Tibial nerve (tissue), 4 donors: Measurements from ENCODE around the gene OR10H1. TPM values are rescaled to one million over a fixed set of nuclear protein-coding genes. Genes with fewer than 3 reads are reported as not detected.
"Not testable (repeated sequence)": the region's sequence is repeated elsewhere in the genome, so short reads cannot be mapped to it uniquely, and the experiment has no call there.

Experiments
- DNase-seq, 2 donors: peaks; one replicate each; pipeline ENCODE4 v3.0.0-alpha.2; 2019; ENCODE audit warnings: low spot score in 2 of 2
- H3K27ac ChIP-seq, 4 donors: fragments of 200-600 bp; sonication (generic) in 3 of 4; one replicate each; pipeline ENCODE4 v1.5.1; 2017 to 2019; ENCODE audit warnings: mild to moderate bottlenecking in 1 of 4
- H3K27me3 ChIP-seq, 2 donors: fragments of 200-600 bp; sonication (generic) in 1 of 2; one replicate each; pipeline versions ENCODE4 v1.5.1 to v1.6.0; 2017 to 2019
- H3K36me3 ChIP-seq, 3 donors: fragments of 200-600 bp; sonication (generic); one replicate each; pipeline ENCODE4 v1.5.1; 2018 to 2019
- H3K4me1 ChIP-seq, 4 donors: fragments of 200-600 bp; sonication (generic) in 3 of 4; one replicate each; pipeline ENCODE4 v1.5.1; 2017 to 2019
- H3K4me3 ChIP-seq, 4 donors: fragments of 200-600 bp; sonication (generic) in 3 of 4; one replicate each; pipeline ENCODE4 v1.5.1; 2017 to 2019; ENCODE audit warnings: mild to moderate bottlenecking in 1 of 4, moderate library complexity in 1 of 4
- H3K9me3 ChIP-seq, 4 donors: fragments of 200-600 bp; sonication (generic) in 3 of 4; one replicate each; pipeline ENCODE4 v1.5.1; 2017 to 2019
- EP300 ChIP-seq, 2 donors: sonication (generic); formaldehyde crosslinking; IDR thresholded peaks; one replicate each; pipeline ENCODE4 v1.6.1; 2017; ENCODE audit warnings: antibody characterized with exemption in 2 of 2, mild to moderate bottlenecking in 1 of 2
- POLR2A ChIP-seq, 2 donors: fragments of 450-650 bp; IDR thresholded peaks; one replicate each; pipeline ENCODE4 v1.6.1; 2017; ENCODE audit warnings: antibody characterized with exemption in 2 of 2, mild to moderate bottlenecking in 2 of 2, moderate library complexity in 2 of 2
- WGBS, 2 donors: methylation state at CpG; one replicate each; pipeline ENCODE4 v1.1.5; 2018; 5-methylcytosine and 5-hydroxymethylcytosine counted together
- total RNA-seq, 4 donors: library from RNA; depleted of rRNA; stranded (reverse); fragments of >200 nt; gene quantifications; one replicate each; pipeline ENCODE4 v1.1.0, GENCODE V29; 2016
- TF ChIP-seq, protein P1 (sequence below), 5 experiments: fragments of 200-600 bp in 3 of 5; fragments of 450-650 bp in 2 of 5; sonication (generic) in 3 of 5; IDR thresholded peaks; one replicate each; pipeline ENCODE4 v1.5.1; 2016 to 2019; ENCODE audit warnings: antibody characterized with exemption in 5 of 5, mild to moderate bottlenecking in 3 of 5, moderate library complexity in 2 of 5

Gene OR10H1
- total RNA-seq, 4 donors from 2014 or later, result not detected

DNA sequence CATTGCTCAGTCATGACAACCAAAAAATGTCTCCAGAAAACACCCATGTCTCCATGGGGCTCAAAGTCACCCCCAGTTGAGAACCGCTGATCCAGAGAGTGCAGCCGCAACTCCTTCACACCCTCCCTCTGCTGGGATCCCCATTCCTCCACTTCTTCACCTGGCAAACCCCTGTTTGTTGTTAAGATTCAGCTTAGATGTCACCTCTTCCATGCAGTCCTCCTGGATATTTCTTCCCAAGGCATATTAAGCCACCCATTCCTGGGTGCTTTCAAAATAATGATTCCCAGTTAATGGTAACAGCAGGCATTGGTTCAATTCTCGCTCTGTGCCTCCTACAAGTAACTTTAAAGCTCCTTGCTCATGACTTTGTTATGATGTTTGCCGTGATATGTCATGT is 4.0 kb downstream of the OR10H1 start:
- 67 to 77% methylated on average over 4 of the region's 4 CpGs for WGBS, 2 donors
- DNase-seq, result no peak
- H3K4me3 ChIP-seq, result no peak overlapping the region
- no peaks in the 10 kb centered on the region for H3K9me3 ChIP-seq
- H3K36me3 ChIP-seq, result no peaks in the 10 kb centered on the region
- TF ChIP-seq POLR2A (IDR thresholded peaks at IDR 0.05), result no peak
- TF ChIP-seq, protein P1, sequence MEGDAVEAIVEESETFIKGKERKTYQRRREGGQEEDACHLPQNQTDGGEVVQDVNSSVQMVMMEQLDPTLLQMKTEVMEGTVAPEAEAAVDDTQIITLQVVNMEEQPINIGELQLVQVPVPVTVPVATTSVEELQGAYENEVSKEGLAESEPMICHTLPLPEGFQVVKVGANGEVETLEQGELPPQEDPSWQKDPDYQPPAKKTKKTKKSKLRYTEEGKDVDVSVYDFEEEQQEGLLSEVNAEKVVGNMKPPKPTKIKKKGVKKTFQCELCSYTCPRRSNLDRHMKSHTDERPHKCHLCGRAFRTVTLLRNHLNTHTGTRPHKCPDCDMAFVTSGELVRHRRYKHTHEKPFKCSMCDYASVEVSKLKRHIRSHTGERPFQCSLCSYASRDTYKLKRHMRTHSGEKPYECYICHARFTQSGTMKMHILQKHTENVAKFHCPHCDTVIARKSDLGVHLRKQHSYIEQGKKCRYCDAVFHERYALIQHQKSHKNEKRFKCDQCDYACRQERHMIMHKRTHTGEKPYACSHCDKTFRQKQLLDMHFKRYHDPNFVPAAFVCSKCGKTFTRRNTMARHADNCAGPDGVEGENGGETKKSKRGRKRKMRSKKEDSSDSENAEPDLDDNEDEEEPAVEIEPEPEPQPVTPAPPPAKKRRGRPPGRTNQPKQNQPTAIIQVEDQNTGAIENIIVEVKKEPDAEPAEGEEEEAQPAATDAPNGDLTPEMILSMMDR (IDR thresholded peaks at IDR 0.05), result no peak
- TF ChIP-seq EP300 (IDR thresholded peaks at IDR 0.05), result no peak
- no peak overlapping the region for H3K27ac ChIP-seq
- peaks cover 0 to 30% of the 10 kb centered on the region in 2 donors for H3K27me3 ChIP-seq
- H3K4me1 ChIP-seq, result no peaks in the 10 kb centered on the region

DNA sequence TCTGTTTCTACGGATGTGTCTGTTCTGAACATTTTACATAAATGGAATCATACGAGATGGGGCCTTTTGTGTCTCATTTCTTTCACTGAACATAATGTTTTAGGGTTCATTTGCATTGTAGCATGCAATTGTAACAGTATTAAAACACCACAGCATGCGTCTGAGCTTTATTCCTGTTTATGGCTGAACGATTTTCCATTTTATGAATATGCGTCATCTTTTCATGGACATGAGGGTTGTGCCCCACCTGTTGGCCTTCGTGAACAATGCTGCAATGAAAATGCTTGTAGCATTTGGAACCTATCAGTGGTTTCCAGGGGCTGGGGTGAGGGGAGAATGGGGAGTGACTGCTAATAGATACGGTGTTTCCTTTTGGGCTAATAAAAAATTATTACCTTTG is 5.1 kb downstream of the OR10H1 start:
- WGBS, 2 donors, result 30 to 37% methylated on average over 7 of the region's 7 CpGs
- H3K27ac ChIP-seq, result no peak overlapping the region
- no peak for TF ChIP-seq POLR2A (IDR thresholded peaks at IDR 0.05)
- TF ChIP-seq EP300 (IDR thresholded peaks at IDR 0.05), result no peak
- TF ChIP-seq, protein P1 (IDR thresholded peaks at IDR 0.05), result peak in 4 of 5 experiments; percentile 26 to 45 (median 34)
- H3K36me3 ChIP-seq, result no peaks in the 10 kb centered on the region
- no peaks in the 10 kb centered on the region for H3K9me3 ChIP-seq
- DNase-seq, result peak in 1 of 2 donors; percentile 14
- H3K4me3 ChIP-seq, result no peak overlapping the region
- no peaks in the 10 kb centered on the region for H3K4me1 ChIP-seq
- peaks cover 0 to 26% of the 10 kb centered on the region in 2 donors for H3K27me3 ChIP-seq

DNA sequence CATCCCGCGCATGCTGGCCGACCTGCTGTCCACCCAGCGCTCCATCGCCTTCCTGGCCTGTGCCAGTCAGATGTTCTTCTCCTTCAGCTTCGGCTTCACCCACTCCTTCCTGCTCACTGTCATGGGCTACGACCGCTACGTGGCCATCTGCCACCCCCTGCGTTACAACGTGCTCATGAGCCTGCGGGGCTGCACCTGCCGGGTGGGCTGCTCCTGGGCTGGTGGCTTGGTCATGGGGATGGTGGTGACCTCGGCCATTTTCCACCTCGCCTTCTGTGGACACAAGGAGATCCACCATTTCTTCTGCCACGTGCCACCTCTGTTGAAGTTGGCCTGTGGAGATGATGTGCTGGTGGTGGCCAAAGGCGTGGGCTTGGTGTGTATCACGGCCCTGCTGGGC is 21.2 kb downstream of the OR10H1 start:
- WGBS, 2 donors, result 89 to 90% methylated on average over 17 to 18 of the region's 18 CpGs
- H3K36me3 ChIP-seq, H3K27me3 ChIP-seq: not testable (repeated sequence)

DNA sequence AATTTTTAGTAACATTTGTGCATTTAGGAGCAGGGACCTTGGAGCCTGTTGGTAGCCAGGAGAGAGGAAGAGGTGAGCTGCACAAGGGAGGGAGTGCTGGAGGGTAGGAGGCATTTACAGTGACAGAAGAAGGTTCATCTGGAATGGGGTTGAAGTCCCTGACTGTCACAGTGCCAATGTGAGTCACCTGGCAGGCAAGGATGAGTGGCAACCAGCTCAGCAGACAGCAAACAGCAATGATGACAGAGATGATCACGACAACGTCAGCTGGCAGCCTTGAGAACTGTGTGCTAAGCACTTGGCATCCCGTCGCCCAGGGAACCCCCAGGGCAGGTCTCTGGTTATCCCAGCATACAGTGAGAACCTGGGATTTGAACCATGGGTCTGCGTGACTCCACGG is 25.4 kb downstream of the OR10H1 start:
- 70 to 71% methylated on average over 6 of the region's 6 CpGs for WGBS, 2 donors
- Histone ChIP-seq H3K27ac (no peak overlapping the region), H3K4me3 (no peak overlapping the region), H3K27me3 (peaks cover 0 to 4% of the 10 kb centered on the region in 2 donors), H3K4me1 (no peaks in the 10 kb centered on the region), H3K36me3 (no peaks in the 10 kb centered on the region), H3K9me3 (no peaks in the 10 kb centered on the region)
- DNase-seq, result no peak
- no peak for TF ChIP-seq EP300 (IDR thresholded peaks at IDR 0.05)

More for the DNA sequence above, 21.2 kb downstream of the OR10H1 start:
- DNase-seq, H3K27ac ChIP-seq, H3K4me1 ChIP-seq, H3K9me3 ChIP-seq, H3K4me3 ChIP-seq: not testable (repeated sequence)

DNA sequence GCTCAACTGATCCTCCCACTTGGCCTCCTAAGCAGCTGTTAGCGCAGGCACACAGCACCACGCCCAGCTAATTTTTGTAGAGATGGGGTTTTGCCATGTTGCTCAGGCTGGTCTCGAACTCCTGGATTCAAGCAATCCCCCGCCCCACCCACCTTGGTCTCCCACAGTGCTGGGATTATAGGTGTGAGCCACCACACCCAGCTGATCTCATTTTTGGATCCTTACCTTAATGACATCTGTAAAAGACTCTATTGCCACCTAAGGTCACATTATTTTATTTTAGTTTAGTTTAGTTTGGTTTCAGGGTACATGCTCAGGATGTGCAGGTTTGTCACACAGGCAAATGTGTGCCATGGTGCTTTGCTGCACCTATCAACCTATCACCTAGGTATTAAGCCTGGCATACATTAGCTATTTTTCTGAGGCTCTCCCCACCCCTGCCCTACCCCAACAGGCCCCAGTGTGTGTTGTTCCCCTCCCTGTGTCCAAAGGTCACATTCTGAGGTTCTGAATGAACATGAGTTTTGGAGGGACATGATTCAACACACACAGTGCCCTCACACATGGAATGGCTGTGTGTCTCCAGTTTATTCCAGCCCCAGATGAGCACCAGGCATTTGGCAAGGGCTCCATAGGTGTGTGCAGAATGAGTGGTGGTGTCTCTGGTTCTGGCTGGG is 26.7 kb downstream of the OR10H1 start:
- WGBS, 2 donors, result 69 to 84% methylated on average over 4 of the region's 4 CpGs
- DNase-seq, result no peak
- TF ChIP-seq, protein P1 (IDR thresholded peaks at IDR 0.05), result no peak
- TF ChIP-seq POLR2A (IDR thresholded peaks at IDR 0.05), result no peak
- no peak for TF ChIP-seq EP300 (IDR thresholded peaks at IDR 0.05)
- no peak overlapping the region for H3K4me3 ChIP-seq
- no peaks in the 10 kb centered on the region for H3K36me3 ChIP-seq
- H3K27ac ChIP-seq, result no peak overlapping the region
- no peaks in the 10 kb centered on the region for H3K9me3 ChIP-seq
- no peaks in the 10 kb centered on the region for H3K4me1 ChIP-seq
- H3K27me3 ChIP-seq, result peaks cover 0 to 4% of the 10 kb centered on the region in 2 donors

DNA sequence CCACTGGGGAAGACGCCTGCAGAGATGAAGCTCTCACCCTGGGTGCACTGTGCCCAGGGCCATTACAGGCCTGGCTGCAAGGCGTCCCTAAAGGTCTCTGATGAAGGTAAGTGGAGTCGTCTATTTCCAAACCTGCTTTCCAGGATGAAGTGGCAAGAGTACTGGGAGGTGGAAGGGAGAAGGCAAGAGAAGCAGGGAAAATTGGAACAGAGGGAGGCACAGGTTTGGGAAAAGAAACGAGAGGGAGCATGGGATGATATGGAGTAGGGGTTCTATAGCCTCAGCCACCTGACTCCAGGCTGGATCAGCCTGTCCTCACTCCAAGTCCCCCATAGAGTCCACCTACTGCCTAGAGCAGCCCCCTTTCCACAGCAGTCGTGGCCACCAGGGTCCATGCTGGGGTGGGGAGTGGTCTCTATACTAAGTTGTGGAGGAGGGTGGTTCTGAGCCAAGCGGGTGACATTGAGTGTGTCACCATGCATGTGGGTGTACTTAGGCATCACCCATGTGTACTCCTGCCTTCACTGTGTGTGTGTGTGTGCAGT is 27.8 kb downstream of the OR10H1 start, which contains the start of gene OR10H5:
TSS of gene OR10H5 (plus strand) at position 51 of the 545 bp plus-strand sequence. CDS start 6,388 bp downstream, outside the sequence.
- TF ChIP-seq, protein P1 (IDR thresholded peaks at IDR 0.05), result no peak
- TF ChIP-seq POLR2A (IDR thresholded peaks at IDR 0.05), result no peak
- TF ChIP-seq EP300 (IDR thresholded peaks at IDR 0.05), result no peak
- no peaks in the 10 kb centered on the region for H3K36me3 ChIP-seq
- H3K4me1 ChIP-seq, result no peaks in the 10 kb centered on the region
- 64 to 71% methylated on average over 4 to 6 of the region's 6 CpGs for WGBS, 2 donors
- H3K9me3 ChIP-seq, result no peaks in the 10 kb centered on the region
- H3K4me3 ChIP-seq, result no peak within 1 kb of the TSS
- H3K27me3 ChIP-seq, result peaks cover 0 to 4% of the 10 kb centered on the region in 2 donors
- H3K27ac ChIP-seq, result no peak within 1 kb of the TSS
- no peak for DNase-seq

DNA sequence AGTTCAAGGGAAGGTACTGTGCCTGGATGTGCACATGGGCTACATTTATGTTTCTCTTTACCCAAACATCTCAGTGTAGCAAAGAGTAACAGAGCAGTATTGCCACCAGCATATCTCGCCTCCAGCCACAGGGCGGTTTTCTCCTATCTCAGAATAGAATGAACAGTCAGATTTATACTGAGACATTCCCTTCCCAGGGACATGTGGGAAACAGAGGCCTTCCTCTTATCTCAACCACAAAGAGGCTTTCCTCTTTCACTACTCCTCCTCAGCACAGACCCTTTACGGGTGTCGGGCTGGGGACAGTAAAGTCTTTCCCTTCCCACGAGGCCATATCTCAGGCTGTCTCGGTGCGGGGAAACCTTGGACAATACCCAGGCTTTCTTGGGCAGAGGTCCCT is 32.6 kb downstream of the OR10H1 start:
- H3K4me3 ChIP-seq, H3K9me3 ChIP-seq, H3K27me3 ChIP-seq, H3K36me3 ChIP-seq, H3K27ac ChIP-seq, DNase-seq: not testable (repeated sequence)
- WGBS, 2 donors, result 51 to 71% methylated on average over 7 of the region's 7 CpGs
- H3K4me1 ChIP-seq, result peaks cover 0 to 21% (median 8%) of the 10 kb centered on the region in 4 donors
